ENCODE results near the gene SEPTIN1. TPM values are rescaled to one million over a fixed set of nuclear protein-coding genes. Genes with fewer than 3 reads are reported as not detected.

The SEPTIN1 gene
- total and polyA plus RNA-seq, 2 of the 13 experiments (the other 11 are each of a cell fraction or from before 2014, with no cell fraction given): 0.18 to 0.67 TPM

- TF ChIP-seq ZNF318 (CRISPR knock-in tag; IDR thresholded peaks at IDR 0.05): no peak
- no peak for TF ChIP-seq GPBP1L1 (CRISPR knock-in tag; IDR thresholded peaks at IDR 0.05)
- TF ChIP-seq ZNF510 (CRISPR knock-in tag; IDR thresholded peaks at IDR 0.05; ENCODE audit: low read depth): no peak
- TF ChIP-seq ELK4 (CRISPR knock-in tag; IDR thresholded peaks at IDR 0.05; ENCODE audit: borderline replicate concordance): no peak
- TF ChIP-seq MXD1 (CRISPR knock-in tag; IDR thresholded peaks at IDR 0.05): no peak
- TF ChIP-seq YY1 (IDR thresholded peaks at IDR 0.05; ENCODE audit: insufficient read depth, insufficient replicate concordance, low read depth, low read length): peak; percentile 6
- TF ChIP-seq MYPOP (CRISPR knock-in tag; IDR thresholded peaks at IDR 0.05): peak; percentile 75
- no peak for TF ChIP-seq BCLAF1 (IDR thresholded peaks at IDR 0.05)
- no peak; the same call in 1 of the 2 replicates for TF ChIP-seq ZNF569 (CRISPR knock-in tag; IDR thresholded peaks at IDR 0.05; ENCODE audit: borderline replicate concordance)
- no peak for TF ChIP-seq CHD4 (IDR thresholded peaks at IDR 0.05; ENCODE audit: borderline replicate concordance, low read length)
- no peak for TF ChIP-seq HNRNPK (IDR thresholded peaks at IDR 0.05; ENCODE audit: low read depth, low read length, poor library complexity, severe bottlenecking)
Observed at GRCh38 chr16:30335598-30336474, 46.5 kb downstream of the SEPTIN1 start (continued).
